ENCODE data around the gene UGT2A2.

UGT2A2 gene

GRCh38 chr4:69594382-69594781 is 45.1 kb downstream of the UGT2A2 start:
- TF ChIP-seq GATA3 (IDR thresholded peaks at IDR 0.05; ENCODE audit: low read depth, low read length), result no peak
- no peak for TF ChIP-seq GATA2 (IDR thresholded peaks at IDR 0.05; ENCODE audit: low read depth, low read length)

GRCh38 chr4:69591364-69591763 is 48.1 kb downstream of the UGT2A2 start:
- no peak for TF ChIP-seq GATA2 (IDR thresholded peaks at IDR 0.05; ENCODE audit: low read depth, low read length)

- TF ChIP-seq GATA2 (IDR thresholded peaks at IDR 0.05; ENCODE audit: low read depth, low read length), result no peak
- no peak for TF ChIP-seq GATA3 (IDR thresholded peaks at IDR 0.05; ENCODE audit: low read depth, low read length)
These were observed 49.6 kb downstream of the UGT2A2 start for GRCh38 chr4:69589884-69590283.

GRCh38 chr4:69584135-69584534 is 55.3 kb downstream of the UGT2A2 start:
- TF ChIP-seq GATA2 (IDR thresholded peaks at IDR 0.05; ENCODE audit: low read depth, low read length), result no peak
- TF ChIP-seq GATA3 (IDR thresholded peaks at IDR 0.05; ENCODE audit: low read depth, low read length), result no peak

GRCh38 chr4:69583543-69583942 is 55.9 kb downstream of the UGT2A2 start:
- no peak for TF ChIP-seq GATA2 (IDR thresholded peaks at IDR 0.05; ENCODE audit: low read depth, low read length)
- TF ChIP-seq GATA3 (IDR thresholded peaks at IDR 0.05; ENCODE audit: low read depth, low read length), result no peak

GRCh38 chr4:69577245-69577644 is 62.2 kb downstream of the UGT2A2 start:
- TF ChIP-seq GATA3 (IDR thresholded peaks at IDR 0.05; ENCODE audit: low read depth, low read length) (no peak), GATA2 (IDR thresholded peaks at IDR 0.05; ENCODE audit: low read depth, low read length) (no peak)

GRCh38 chr4:69576251-69576877 is 63.1 kb downstream of the UGT2A2 start:
- TF ChIP-seq GATA3 (IDR thresholded peaks at IDR 0.05; ENCODE audit: low read depth, low read length) (no peak), GATA2 (IDR thresholded peaks at IDR 0.05; ENCODE audit: low read depth, low read length) (no peak)

- no peak for TF ChIP-seq GATA2 (IDR thresholded peaks at IDR 0.05; ENCODE audit: low read depth, low read length)
- TF ChIP-seq GATA3 (IDR thresholded peaks at IDR 0.05; ENCODE audit: low read depth, low read length), result no peak
These were observed 70.7 kb downstream of the UGT2A2 start for GRCh38 chr4:69568787-69569186.

GRCh38 chr4:69563424-69563823 is 76.0 kb downstream of the UGT2A2 start:
- TF ChIP-seq GATA2 (IDR thresholded peaks at IDR 0.05; ENCODE audit: low read depth, low read length), result no peak
- TF ChIP-seq GATA3 (IDR thresholded peaks at IDR 0.05; ENCODE audit: low read depth, low read length), result no peak

GRCh38 chr4:69549651-69550050 is 89.8 kb downstream of the UGT2A2 start:
- TF ChIP-seq GATA3 (IDR thresholded peaks at IDR 0.05; ENCODE audit: low read depth, low read length) (no peak), GATA2 (IDR thresholded peaks at IDR 0.05; ENCODE audit: low read depth, low read length) (no peak)

GRCh38 chr4:69546134-69546765 is 93.2 kb downstream of the UGT2A2 start:
- TF ChIP-seq GATA3 (IDR thresholded peaks at IDR 0.05; ENCODE audit: low read depth, low read length), result no peak
- TF ChIP-seq GATA2 (IDR thresholded peaks at IDR 0.05; ENCODE audit: low read depth, low read length), result no peak

Data from SH-SY5Y (cell line).